Smooth muscle cell (in vitro differentiated cells): ENCODE data around the gene CCT8. TPM values are rescaled to one million over a fixed set of nuclear protein-coding genes. Genes with fewer than 3 reads are reported as not detected.

Experiments used
- DNase-seq: peaks from one replicate; lab custom pipeline; 2025; ENCODE audit not compliant: unreplicated experiment; lab: John Stamatoyannopoulos, UW
- H2AFZ ChIP-seq: fragments of 200-600 bp; sonication (generic); 2 replicates; pipeline ENCODE4 v1.6.0; 2016; ENCODE audit warnings: antibody characterized with exemption, low read depth, mild to moderate bottlenecking
- H3F3A ChIP-seq: fragments of 200-600 bp; sonication (generic); 2 replicates; pipeline ENCODE4 v1.6.0; 2017; ENCODE audit warnings: antibody characterized with exemption, low read depth
- H3K27ac ChIP-seq: fragments of 200-600 bp; sonication (generic); 2 replicates; pipeline ENCODE4 v1.5.1; 2016; ENCODE audit warnings: low read depth, mild to moderate bottlenecking
- H3K27me3 ChIP-seq: fragments of 200-600 bp; sonication (generic); 2 replicates; pipeline ENCODE4 v1.6.1; 2016; ENCODE audit warnings: low read depth, mild to moderate bottlenecking
- H3K36me3 ChIP-seq: fragments of 200-600 bp; sonication (generic); 2 replicates; pipeline ENCODE4 v1.5.1; 2016; ENCODE audit warnings: low read depth
- H3K4me1 ChIP-seq: fragments of 200-600 bp; sonication (generic); 2 replicates; pipeline ENCODE4 v1.5.1; 2016; ENCODE audit warnings: low read depth
- H3K4me2 ChIP-seq: fragments of 200-600 bp; sonication (generic); 2 replicates; pipeline ENCODE4 v1.6.0; 2016; ENCODE audit warnings: mild to moderate bottlenecking
- H3K4me3 ChIP-seq: fragments of 200-600 bp; sonication (generic); 2 replicates; pipeline ENCODE4 v1.5.1; 2016; ENCODE audit warnings: mild to moderate bottlenecking
- H3K79me2 ChIP-seq: fragments of 200-600 bp; sonication (generic); 2 replicates; pipeline ENCODE4 v1.6.0; 2016; ENCODE audit warnings: low read depth, mild to moderate bottlenecking
- H3K9ac ChIP-seq: fragments of 200-600 bp; sonication (generic); 2 replicates; pipeline ENCODE4 v1.6.0; 2016; ENCODE audit warnings: low read depth
- H3K9me3 ChIP-seq: fragments of 200-600 bp; sonication (generic); replicated peaks from 2 replicates; pipeline ENCODE4 v1.5.1; 2016; ENCODE audit warnings: low read depth
- H4K20me1 ChIP-seq: fragments of 200-600 bp; sonication (generic); 2 replicates; pipeline ENCODE4 v1.6.0; 2016; ENCODE audit warnings: low read depth
- WGBS: methylation state at CpG from one replicate; pipeline ENCODE4 v1.1.7; 2016; ENCODE audit warnings: low lambda C conversion rate; 5-methylcytosine and 5-hydroxymethylcytosine counted together
- polyA plus RNA-seq: library from polyadenylated mRNA; unstranded; fragments of >200 nt; fragmentation: Nextera tagmentation; extraction: Ambion mirVana; gene quantifications from 2 replicates; pipeline ENCODE4 v1.2.1, GENCODE V29; 2016
- total RNA-seq: library from RNA; depleted of rRNA; stranded (reverse); fragments of >200 nt; gene quantifications from 2 replicates; pipeline ENCODE4 v1.2.3, GENCODE V29; 2014
- TF ChIP-seq, protein P1 (sequence below): fragments of 200-600 bp; sonication (generic); IDR thresholded peaks from 2 replicates; pipeline ENCODE4 v1.5.1; 2017; ENCODE audit warnings: borderline replicate concordance, mild to moderate bottlenecking, antibody characterized with exemption; ENCODE audit not compliant: insufficient read depth, poor library complexity, severe bottlenecking

CCT8 gene
- total and polyA plus RNA-seq, 2 experiments from 2014 or later = 125 to 184 TPM

DNA sequence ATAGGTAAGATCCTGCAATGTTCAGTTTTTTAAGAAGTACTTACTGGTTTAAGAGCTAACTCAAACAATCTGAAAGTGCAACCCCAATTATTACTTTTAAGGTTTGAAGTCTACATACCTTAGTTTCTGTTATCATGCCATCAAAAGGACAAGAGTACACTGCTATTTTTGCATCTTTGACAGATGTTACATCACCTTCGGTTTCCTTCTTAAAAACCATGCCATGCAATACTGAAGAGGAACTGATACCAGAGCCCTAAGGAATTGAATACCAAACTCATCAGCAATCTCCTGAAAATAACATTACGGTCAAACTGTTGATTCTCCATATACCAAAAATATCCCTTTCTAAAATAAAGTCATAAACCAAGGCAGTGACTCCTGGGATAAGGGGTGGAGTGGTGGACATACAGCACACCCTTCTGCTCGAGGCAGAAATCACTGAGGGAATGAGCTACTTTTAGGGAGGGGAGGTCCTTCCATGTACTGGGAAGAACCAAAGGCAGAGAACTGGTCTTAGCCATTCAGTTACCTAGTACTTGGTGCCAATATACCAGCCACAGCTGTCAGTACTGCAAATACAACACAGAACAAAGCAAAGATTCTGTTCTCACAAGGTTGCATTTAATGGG is 8.5 kb downstream of the CCT8 start:
- WGBS = 96% methylated on average over 3 of the region's 3 CpGs
- no peaks in the 10 kb centered on the region for H3K27me3 ChIP-seq
- TF ChIP-seq, protein P1, sequence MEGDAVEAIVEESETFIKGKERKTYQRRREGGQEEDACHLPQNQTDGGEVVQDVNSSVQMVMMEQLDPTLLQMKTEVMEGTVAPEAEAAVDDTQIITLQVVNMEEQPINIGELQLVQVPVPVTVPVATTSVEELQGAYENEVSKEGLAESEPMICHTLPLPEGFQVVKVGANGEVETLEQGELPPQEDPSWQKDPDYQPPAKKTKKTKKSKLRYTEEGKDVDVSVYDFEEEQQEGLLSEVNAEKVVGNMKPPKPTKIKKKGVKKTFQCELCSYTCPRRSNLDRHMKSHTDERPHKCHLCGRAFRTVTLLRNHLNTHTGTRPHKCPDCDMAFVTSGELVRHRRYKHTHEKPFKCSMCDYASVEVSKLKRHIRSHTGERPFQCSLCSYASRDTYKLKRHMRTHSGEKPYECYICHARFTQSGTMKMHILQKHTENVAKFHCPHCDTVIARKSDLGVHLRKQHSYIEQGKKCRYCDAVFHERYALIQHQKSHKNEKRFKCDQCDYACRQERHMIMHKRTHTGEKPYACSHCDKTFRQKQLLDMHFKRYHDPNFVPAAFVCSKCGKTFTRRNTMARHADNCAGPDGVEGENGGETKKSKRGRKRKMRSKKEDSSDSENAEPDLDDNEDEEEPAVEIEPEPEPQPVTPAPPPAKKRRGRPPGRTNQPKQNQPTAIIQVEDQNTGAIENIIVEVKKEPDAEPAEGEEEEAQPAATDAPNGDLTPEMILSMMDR = no peak

DNA sequence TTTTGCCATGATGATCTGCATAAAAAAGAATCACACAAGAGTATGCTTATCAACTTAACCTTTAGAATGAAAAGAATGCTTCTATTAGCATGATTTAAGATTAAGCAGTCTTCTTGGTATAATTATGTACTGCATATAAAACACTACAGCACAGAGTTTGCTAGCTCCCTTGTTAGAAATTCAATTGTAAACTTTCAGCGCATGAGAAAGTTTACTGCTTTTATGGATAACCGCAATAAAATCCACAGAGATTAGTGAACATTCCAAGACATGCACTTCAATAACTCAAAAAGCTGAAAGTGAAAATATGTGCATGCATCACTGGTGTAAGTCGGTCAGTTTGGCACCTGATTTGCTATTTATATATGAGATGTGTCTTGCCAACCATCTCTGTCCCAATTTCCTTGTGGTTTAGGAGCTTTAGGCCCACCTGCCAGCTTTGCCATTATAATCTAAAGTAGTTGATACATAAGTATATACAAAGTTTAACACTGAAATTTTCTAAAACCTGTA is 16.9 kb downstream of the CCT8 start:
- Histone ChIP-seq H3K4me3 (no peak overlapping the region), H3K4me2 (no peak overlapping the region), H4K20me1 (peaks cover 11% of the 10 kb centered on the region), H3K27ac (no peak overlapping the region), H3K79me2 (peaks cover 7% of the 10 kb centered on the region), H3K9me3 (no peaks in the 10 kb centered on the region), H2AFZ (no peak overlapping the region), H3K36me3 (peaks cover 19% of the 10 kb centered on the region), H3F3A (peaks cover 18% of the 10 kb centered on the region), H3K27me3 (no peaks in the 10 kb centered on the region), H3K9ac (no peak overlapping the region), H3K4me1 (no peaks in the 10 kb centered on the region)
- DNase-seq = no peak
- 88% methylated on average over 3 of the region's 3 CpGs for WGBS
- TF ChIP-seq, protein P1 = no peak

More for the DNA sequence above, 8.5 kb downstream of the CCT8 start:
- no peak overlapping the region for H3K27ac ChIP-seq
- H4K20me1 ChIP-seq = peaks cover 30% of the 10 kb centered on the region
- H3K9me3 ChIP-seq = no peaks in the 10 kb centered on the region
- no peak overlapping the region for H3K4me3 ChIP-seq
- no peak overlapping the region for H3K9ac ChIP-seq
- H3F3A ChIP-seq = peaks cover 3% of the 10 kb centered on the region
- no peak overlapping the region for H2AFZ ChIP-seq
- peaks cover 65% of the 10 kb centered on the region for H3K36me3 ChIP-seq
- DNase-seq = no peak
- peaks cover 19% of the 10 kb centered on the region for H3K79me2 ChIP-seq
- H3K4me2 ChIP-seq = no peak overlapping the region
- H3K4me1 ChIP-seq = no peaks in the 10 kb centered on the region

DNA sequence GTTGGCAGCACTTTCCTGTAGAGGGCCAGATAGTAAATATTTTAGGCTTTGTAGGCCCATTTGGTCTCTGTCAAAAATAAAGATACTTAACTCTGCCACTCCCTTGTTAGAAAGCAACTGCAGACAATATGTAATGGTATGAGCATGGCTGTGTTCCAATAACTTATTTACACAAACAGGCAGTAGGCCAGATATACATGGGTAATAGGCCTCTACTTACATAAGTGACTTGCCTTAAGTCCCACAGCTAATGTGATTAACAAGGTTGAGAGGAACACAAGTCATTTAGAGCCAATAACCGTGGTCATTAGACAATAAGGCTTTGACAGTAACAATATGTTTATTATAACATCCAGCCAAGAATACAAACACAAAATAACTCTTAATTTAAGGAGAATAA is 17.4 kb downstream of the CCT8 start:
- Histone ChIP-seq H3K27me3 (no peaks in the 10 kb centered on the region), H3K36me3 (peaks cover 14% of the 10 kb centered on the region), H3K9ac (no peak overlapping the region), H3K4me2 (no peak overlapping the region), H2AFZ (no peak overlapping the region), H3K4me1 (no peaks in the 10 kb centered on the region), H3K27ac (no peak overlapping the region), H3K4me3 (no peak overlapping the region), H3K79me2 (peaks cover 7% of the 10 kb centered on the region), H4K20me1 (peaks cover 11% of the 10 kb centered on the region), H3F3A (peaks cover 18% of the 10 kb centered on the region), H3K9me3 (no peaks in the 10 kb centered on the region)
- DNase-seq = no peak
- TF ChIP-seq, protein P1 = no peak
- WGBS = 96% methylated on average over 1 of the region's 1 CpG

DNA sequence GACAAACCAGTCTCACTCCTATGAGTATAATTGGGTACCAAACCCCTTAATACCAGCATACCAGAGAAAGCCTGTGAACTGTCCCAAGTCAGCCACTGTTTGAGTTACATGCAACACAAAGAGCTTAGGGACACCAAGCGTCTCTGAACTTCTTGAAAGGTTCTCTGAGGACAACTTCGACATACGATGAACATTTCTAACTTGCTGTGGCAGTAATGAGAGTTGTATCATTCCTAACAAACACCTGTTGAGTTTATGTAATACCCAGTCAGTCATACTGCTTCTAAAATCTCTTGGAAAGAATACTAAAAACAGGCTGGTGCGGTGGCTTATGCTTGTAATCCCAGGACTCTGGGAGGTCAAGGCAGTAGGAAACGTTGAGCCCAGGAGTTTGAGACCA is 18.4 kb downstream of the CCT8 start:
- H3K36me3 ChIP-seq = peaks cover 11% of the 10 kb centered on the region
- H3K27ac ChIP-seq = no peak overlapping the region
- whole genome bisulfite sequencing = 94% methylated on average over 5 of the region's 5 CpGs
- no peaks in the 10 kb centered on the region for H3K4me1 ChIP-seq
- no peak overlapping the region for H3K4me2 ChIP-seq
- no peak overlapping the region for H3K4me3 ChIP-seq
- no peaks in the 10 kb centered on the region for H3K27me3 ChIP-seq
- H3F3A ChIP-seq = peaks cover 18% of the 10 kb centered on the region
- no peak for DNase-seq
- peaks cover 11% of the 10 kb centered on the region for H4K20me1 ChIP-seq
- no peak overlapping the region for H3K9ac ChIP-seq
- peaks cover 7% of the 10 kb centered on the region for H3K79me2 ChIP-seq
- H3K9me3 ChIP-seq = no peaks in the 10 kb centered on the region
- TF ChIP-seq, protein P1 = no peak
- no peak overlapping the region for H2AFZ ChIP-seq
